ENCODE measurements around the gene PNPLA3.

Gene PNPLA3

GRCh38 chr22:43983808-43984207, 60.2 kb downstream of the PNPLA3 start:
- DNase-seq (ENCODE audit: low read depth): no peak
- no peak for TF ChIP-seq CTCF (conservative IDR thresholded peaks at IDR 0.05; ENCODE audit: low read depth, low read length)
- H3K4me3 ChIP-seq (ENCODE audit: low read depth, low read length): no peak overlapping the region

- no peak for TF ChIP-seq CTCF (conservative IDR thresholded peaks at IDR 0.05; ENCODE audit: low read depth, low read length)
- DNase-seq (ENCODE audit: low read depth): no peak
- no peak overlapping the region for H3K4me3 ChIP-seq (ENCODE audit: low read depth, low read length)
These were observed 61.9 kb downstream of the PNPLA3 start for GRCh38 chr22:43985532-43985931.

GRCh38 chr22:43988116-43988820, 64.7 kb downstream of the PNPLA3 start:
- no peak for DNase-seq (ENCODE audit: low read depth)
- no peak overlapping the region for H3K4me3 ChIP-seq (ENCODE audit: low read depth, low read length)
- no peak for TF ChIP-seq CTCF (conservative IDR thresholded peaks at IDR 0.05; ENCODE audit: low read depth, low read length)

GRCh38 chr22:43988960-43989359, 65.4 kb downstream of the PNPLA3 start:
- H3K4me3 ChIP-seq (ENCODE audit: low read depth, low read length): no peak overlapping the region
- TF ChIP-seq CTCF (conservative IDR thresholded peaks at IDR 0.05; ENCODE audit: low read depth, low read length): no peak
- DNase-seq (ENCODE audit: low read depth): no peak

GRCh38 chr22:43990044-43990443, 66.4 kb downstream of the PNPLA3 start:
- no peak overlapping the region for H3K4me3 ChIP-seq (ENCODE audit: low read depth, low read length)
- no peak for TF ChIP-seq CTCF (conservative IDR thresholded peaks at IDR 0.05; ENCODE audit: low read depth, low read length)
- DNase-seq (ENCODE audit: low read depth): no peak

GRCh38 chr22:43991316-43992020, 67.9 kb downstream of the PNPLA3 start:
- TF ChIP-seq CTCF (conservative IDR thresholded peaks at IDR 0.05; ENCODE audit: low read depth, low read length): no peak
- DNase-seq (ENCODE audit: low read depth): no peak

More at GRCh38 chr22:43991316-43992020, 67.9 kb downstream of the PNPLA3 start:
- no peak overlapping the region for H3K4me3 ChIP-seq (ENCODE audit: low read depth, low read length)
